Islet precursor cell (in vitro differentiated cells): ENCODE measurements around the gene RPL13.
A peak's percentile ranks its signal among the peaks of the same experiment; 100 is the strongest.

ENCODE experiments used
- DNase-seq: peaks from one replicate; pipeline ENCODE4 v3.0.0-alpha.2; 2018

The RPL13 gene

DNA sequence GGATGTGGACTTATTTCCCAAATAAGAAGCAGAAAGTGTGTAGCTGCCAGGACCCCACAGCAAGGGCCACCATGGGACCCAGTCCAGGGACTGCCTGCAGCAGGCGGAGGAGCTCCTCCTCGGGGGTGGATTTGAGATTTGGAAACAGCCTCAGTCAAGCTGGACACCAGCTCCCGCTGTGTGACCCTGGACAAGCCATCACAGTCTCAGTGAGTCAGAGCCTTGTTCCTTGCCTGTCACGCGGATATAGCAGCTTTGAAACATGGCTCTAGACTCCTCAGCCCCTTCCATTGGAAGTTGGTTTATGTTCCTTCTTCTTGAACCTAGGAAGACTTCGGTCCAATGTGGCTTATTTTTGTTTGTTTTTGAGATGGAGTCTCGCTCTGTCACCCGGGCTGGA, 40.5 kb downstream of the RPL13 start:
- DNase-seq, result no peak

- no peak for DNase-seq
These were observed 41.4 kb downstream of the RPL13 start for GRCh38 chr16:89601906-89602272.

DNA sequence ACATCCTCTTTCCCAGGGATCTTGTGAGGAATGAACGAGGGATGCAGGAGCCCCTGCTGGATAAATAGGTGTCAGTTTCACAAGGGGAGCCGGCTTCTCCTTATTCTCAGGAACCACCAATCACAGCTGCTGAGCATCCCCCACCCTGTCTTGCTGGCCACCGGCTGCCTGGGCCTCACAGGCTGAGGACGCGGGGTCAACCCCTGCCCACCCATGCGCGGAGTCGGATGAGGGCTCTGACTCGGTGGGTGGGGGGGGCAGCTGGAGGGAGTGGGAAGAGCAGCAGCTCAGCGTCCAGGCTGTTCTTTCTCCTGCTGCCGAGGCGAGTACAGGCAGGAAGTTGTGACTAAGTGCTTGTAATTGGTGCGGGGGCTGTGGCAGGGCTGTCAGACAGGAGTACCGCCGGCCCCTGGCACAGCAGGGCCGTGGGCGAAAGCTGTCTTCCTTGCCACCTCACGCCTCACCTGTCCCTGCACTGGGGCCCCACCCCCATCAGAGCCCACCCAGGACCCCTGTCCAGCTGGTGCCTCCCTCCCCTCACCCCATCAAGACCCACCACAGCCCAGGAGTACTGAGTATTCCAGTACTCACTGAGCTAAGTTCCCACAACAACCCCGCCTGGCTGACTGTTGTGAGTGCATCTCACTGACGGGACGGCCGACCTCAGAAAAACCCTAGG, 41.9 kb downstream of the RPL13 start:
- peak; percentile 95 for DNase-seq

DNA sequence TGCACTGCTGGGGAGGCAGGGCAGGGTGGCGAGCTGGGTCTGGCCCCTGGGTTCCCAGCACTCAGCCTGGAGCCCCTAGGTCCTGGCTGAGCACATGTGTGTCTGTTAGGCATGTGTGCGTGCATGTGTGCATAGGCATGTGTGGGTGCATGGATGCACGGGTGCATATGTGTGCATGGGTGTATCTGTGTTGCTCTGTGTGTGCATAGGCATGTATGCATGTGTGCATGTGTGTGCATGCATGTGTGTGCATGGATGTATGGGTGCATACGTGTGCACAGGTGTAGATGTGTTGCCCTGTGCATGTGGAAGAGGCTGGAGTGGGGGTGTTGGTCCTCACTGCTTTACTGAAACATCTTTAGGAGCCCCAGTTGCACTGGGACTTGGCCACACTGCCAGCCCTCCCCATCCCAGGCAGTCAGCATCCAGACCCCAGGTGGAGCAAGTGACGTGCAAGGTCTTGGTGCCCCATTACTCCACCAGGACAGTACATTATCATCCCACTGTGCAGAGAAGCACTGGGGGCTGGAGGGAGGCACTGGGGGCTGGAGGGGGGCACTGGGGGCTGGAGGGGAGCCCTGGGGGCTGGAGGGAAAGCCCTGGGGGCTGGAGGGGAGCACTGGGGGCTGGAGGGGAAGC, 42.6 kb downstream of the RPL13 start:
- DNase-seq, result no peak

DNA sequence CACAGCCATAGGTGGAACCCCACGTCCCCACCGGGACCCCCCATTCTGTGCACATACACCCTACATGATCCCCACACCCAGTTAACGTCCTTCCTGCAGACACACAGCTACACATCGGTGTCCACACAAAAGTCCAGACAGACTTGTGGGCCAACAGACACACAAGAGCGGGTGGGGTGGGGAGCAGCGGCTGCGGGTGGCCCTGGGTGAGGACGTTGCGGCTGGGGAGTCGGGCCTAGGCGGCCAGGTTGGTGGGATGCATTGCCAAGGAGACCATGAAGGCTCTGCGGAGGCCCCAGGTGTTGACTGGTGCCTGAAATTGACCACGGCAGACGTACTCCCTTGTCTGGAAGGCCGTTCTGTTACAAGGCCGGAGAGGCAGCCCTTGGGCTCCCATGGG, 44.3 kb downstream of the RPL13 start:
- no peak for DNase-seq

DNA sequence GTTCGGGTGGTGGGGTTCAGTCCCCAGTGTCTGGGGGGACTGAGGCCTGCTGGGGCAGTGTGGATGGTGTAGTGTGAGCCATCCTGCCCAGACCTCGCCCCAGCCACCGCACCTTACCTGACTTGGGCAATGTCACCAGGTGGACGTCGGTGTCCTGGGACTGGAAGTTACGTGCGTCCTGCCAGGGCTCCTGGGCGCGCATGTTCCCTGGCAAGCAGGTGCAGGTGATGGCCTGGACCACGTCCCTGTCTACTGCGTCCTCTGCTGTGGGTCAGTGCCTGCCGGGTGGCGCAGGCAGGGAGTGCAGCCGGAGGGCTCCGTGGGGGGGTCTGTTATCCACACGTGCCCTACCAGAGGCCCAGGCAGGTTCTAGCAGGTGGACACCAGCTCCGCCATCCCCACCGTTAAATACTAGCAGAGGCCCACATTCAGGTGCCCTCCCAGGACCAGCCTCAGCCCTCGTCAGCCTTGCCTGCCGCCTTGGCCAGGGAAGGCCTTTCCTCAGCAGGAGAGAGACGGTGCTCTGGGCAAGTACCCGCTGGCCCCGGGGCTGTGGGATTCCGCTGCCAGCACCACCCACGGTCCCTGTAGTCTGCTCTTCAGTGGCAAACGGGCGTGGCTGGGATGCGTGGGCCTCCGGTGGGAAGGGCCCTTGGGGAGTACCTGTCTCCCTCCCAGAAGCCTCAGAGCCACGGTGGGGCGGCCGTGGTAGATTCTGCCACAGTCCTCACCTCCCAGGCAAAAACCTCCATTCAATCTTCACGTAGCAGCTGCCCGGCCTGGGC, 44.9 kb downstream of the RPL13 start:
- DNase-seq, result no peak

GRCh38 chr16:89606006-89606405, 45.5 kb downstream of the RPL13 start:
- no peak for DNase-seq

DNA sequence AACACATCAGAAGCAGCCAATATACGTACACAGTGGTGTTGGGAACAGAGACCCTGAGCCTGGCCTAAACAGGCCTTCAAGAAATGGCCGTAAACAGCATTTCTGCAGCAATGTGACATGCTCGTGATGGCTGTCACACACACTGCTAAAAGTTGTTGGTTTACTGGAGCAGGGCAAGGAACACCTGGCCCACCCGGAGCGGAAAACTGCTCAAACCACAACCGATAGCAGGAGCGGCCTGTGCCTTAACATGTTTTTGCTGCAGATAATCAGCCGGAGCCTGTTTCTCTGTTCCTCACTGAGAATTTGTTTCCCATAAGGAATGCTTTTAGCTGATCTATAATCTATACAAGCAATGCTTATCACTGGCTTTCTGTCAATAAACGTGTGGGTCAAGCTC, 47.0 kb downstream of the RPL13 start:
- DNase-seq, result no peak

DNA sequence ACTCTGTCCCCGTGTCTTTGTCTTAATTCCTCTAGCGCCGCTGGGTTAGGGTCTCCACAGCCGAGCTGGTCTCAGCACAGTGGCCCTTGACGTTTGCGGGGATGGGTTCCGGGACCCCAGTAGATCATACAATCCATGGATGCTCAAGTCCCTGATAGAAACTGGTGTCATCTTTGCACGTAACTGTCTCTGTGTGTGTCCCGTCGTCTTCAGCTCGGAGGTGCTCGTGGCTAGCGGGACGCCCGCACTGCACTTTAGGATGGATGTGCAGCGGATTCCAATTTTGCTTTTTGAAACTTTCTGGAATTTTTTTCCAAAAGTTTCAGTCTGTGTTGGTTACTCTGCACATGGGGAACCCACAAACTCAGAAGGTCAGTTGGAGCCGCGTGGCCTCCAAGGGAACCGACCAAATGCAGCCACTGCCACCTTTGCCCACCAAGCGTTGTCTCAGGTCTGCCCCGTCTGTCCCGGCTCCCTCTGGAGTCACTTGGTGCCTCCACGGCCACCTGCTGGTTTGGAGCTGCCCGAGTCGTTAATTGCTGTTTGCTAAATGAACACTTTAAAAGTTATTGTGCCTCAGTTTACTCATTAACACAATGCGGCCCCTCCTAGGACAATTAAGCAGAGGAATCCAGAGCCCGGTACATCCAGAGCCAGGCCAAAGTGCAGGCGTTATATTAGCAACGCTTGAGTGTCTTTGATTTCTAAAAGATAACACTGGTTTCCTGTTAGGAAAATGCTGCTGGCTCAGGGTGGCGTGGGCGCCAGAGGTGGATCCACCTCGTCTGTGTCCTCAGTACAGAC, 47.7 kb downstream of the RPL13 start:
- no peak for DNase-seq

GRCh38 chr16:89610108-89610453, 49.6 kb downstream of the RPL13 start:
- no peak for DNase-seq

DNA sequence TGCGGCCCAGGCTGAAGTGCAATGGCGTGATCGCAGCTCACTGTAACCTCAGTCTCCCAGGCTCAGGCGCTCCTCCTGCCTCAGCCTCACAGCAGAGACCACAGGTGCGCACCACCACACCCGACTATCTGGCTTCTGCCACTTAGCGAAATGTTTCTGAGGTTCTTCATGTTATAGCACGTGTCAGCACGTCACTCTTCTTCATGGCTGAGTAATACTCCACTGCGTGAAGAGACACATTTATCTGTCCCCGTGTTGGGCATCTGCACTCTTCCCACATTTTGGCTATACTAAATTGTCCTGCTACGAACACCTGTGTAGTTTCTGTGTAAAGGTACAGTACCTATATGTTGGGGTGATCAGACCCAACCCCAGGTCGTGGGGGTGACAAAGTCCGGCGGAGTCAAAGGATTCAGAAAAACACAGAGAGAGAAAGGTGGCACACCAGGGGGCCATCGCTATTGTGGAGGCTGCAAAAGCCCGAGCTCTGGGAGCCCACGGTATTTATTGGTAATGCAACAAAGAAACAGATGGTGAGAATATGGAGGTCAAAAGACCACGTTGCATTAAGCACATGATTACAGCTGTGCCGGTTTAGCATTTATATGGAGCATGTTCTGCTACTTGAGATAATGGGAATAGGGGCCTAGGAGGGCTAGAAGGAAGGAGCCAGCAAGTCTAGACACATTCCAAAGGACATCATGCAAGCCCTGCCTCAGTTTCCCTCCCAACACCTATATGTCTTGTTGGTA, 52.1 kb downstream of the RPL13 start:
- DNase-seq, result no peak

DNA sequence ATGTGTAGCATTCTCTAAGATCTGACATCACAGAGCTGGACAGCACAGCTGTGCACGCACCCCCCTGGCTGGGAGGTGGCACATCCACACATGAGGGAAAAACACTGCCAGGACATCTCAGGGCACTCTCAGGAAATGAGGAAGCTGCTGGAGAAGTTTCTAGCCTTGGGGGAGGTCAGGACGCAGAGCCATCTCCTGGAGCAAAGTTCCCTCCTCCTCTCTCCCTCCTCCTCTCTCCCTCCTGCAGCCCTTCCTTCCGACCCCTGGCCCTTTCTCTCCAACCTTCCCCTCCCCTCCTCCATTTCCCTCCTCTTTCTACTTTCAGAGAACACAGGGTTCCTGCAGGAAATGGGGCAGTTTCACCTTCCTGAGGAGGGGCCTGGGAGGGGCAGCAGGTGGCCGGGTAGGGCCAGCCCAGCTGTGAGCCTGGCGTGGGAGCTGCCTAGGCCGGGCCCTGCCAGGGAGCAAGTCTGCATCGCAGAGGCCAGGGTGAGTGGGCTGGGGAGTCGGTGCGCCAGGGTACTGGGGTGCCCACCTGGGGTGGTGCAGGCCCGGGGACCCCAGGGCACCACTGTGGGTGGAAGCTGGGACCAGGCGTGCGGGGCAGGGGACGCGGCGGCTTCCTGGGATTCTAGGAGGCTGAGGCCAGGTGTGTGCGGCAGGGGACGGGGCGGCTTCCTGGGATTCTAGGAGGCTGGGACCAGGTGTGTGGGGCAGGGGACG, 52.9 kb downstream of the RPL13 start, which contains the start of gene DPEP1:
Gene DPEP1 (plus strand): TSS at position 412 of the 723 bp plus-strand sequence. CDS start 16,769 bp downstream, outside the sequence.
- DNase-seq, result no peak

DNA sequence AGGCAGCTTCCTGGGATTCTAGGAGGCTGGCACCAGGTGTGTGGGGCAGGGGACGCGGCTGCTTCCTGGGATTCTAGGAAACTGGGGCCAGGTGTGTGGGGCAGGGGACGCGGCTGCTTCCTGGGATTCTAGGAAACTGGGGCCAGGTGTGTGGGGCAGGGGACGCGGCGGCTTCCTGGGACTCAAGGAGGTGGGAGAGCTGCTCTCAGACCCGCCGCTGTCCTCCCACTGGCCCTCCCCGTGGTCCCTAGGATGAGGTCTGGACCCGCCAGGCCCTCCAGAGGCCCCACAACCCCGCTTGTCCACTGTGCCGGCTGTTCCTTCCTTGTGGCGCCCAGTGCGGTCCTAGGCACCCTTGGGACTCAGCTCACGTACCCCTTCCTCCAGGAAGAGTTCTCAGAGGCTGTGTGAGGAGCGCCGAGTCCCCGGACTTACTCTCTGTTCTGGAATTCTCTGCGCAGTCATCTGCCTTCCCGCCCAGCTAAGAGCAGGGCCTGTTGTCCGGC, 53.5 kb downstream of the RPL13 start:
- DNase-seq, result no peak
